H1 (cell line): ENCODE data around the gene PLCB3. TPM values are rescaled to one million over a fixed set of nuclear protein-coding genes. Genes with fewer than 3 reads are reported as not detected.

Experiments
- BACH1 ChIP-seq: IDR thresholded peaks from 2 replicates; pipeline ENCODE4 v1.6.1; 2012; ENCODE audit warnings: low read length, improper control_type of control experiment
- KDM1A ChIP-seq: fragments of 200-600, 300-600 bp; sonication (generic); IDR thresholded peaks from 2 replicates; pipeline ENCODE4 v1.7.1; 2016; ENCODE audit warnings: mild to moderate bottlenecking, low read length, borderline replicate concordance
- TAF1 ChIP-seq: IDR thresholded peaks from 2 replicates; pipeline ENCODE4 v1.6.1; 2011; ENCODE audit warnings: mild to moderate bottlenecking, low read depth, low read length
- TEAD4 ChIP-seq: IDR thresholded peaks from 2 replicates; pipeline ENCODE4 v1.6.1; 2012; ENCODE audit warnings: low read depth, low read length, inconsistent platforms, mixed read lengths
- USF2 ChIP-seq: IDR thresholded peaks from 2 replicates; pipeline ENCODE4 v1.6.1; 2011; ENCODE audit warnings: low read length, improper control_type of control experiment
- YY1 ChIP-seq: IDR thresholded peaks from 2 replicates; pipeline ENCODE4 v1.6.1; 2011; ENCODE audit warnings: low read depth, mild to moderate bottlenecking, low read length
- polyA plus RNA-seq, 7 experiments: library from polyadenylated mRNA; depleted of rRNA in 3 of 7; stranded (reverse) in 5 of 7; unstranded in 2 of 7; fragments of >200 nt in 5 of 7; fragments of 200-250 nt in 2 of 7; gene quantifications; 1 replicate in 5 of 7; 2 replicates in 1 of 7; 4 replicates in 1 of 7; pipeline versions ENCODE4 v1.2.1 to v1.2.3, GENCODE V29; 2011 to 2013; ENCODE audit warnings: missing spikeins in 2 of 7, mixed read lengths in 2 of 7
- total RNA-seq: library from RNA; stranded (reverse); fragmentation: NEBNext Ultra II Directional; extraction: Animal tissue kit (Norgen Biotek cat#: 25700); gene quantifications from 2 replicates; pipeline ENCODE4 v1.2.1, GENCODE V29; 2021

The PLCB3 gene
- total and polyA plus RNA-seq, 2 of the 8 experiments (the other 6 are each of a cell fraction or from before 2014, with no cell fraction given), result 47.2 to 104 TPM

GRCh38 chr11:64289002-64289564 lies 37.8 kb downstream of the PLCB3 start (continued):
- TF ChIP-seq BACH1, result no peak
- TF ChIP-seq KDM1A, result no peak
- no peak for TF ChIP-seq TAF1
- no peak for TF ChIP-seq TEAD4
- no peak for TF ChIP-seq USF2
- TF ChIP-seq YY1, result no peak
